Liver (tissue), 9 donors: ENCODE measurements around the gene TMEM91. TPM values are rescaled to one million over a fixed set of nuclear protein-coding genes. Genes with fewer than 3 reads are reported as not detected.

ENCODE experiments used
- DNase-seq: peaks from one replicate; pipeline ENCODE4 v3.0.0-alpha.2; 2017; ENCODE audit warnings: low spot score
- H3K27ac ChIP-seq, 2 donors: one replicate each; pipeline ENCODE4 v1.7.0; 2013; ENCODE audit warnings: inconsistent platforms in 2 of 2, low read length in 2 of 2, control low read depth in 1 of 2, low read depth in 1 of 2, mild to moderate bottlenecking in 1 of 2
- H3K27me3 ChIP-seq, 4 donors: one replicate each; pipeline versions ENCODE4 v1.6.1 to v1.7.0; 2013; ENCODE audit warnings: low read length in 3 of 4, inconsistent platforms in 1 of 4, mild to moderate bottlenecking in 1 of 4, moderate library complexity in 1 of 4; ENCODE audit not compliant: control insufficient read depth in 4 of 4, insufficient read depth in 4 of 4
- H3K36me3 ChIP-seq, 4 donors: one replicate each; pipeline versions ENCODE4 v1.6.1 to v1.7.0; 2013; ENCODE audit warnings: low read length in 3 of 4, mild to moderate bottlenecking in 3 of 4, low read depth in 1 of 4, moderate library complexity in 1 of 4; ENCODE audit not compliant: control insufficient read depth in 4 of 4, insufficient read depth in 3 of 4
- H3K4me1 ChIP-seq, 4 donors: one replicate each; pipeline versions ENCODE4 v1.6.1 to v1.7.0; 2013; ENCODE audit warnings: low read length in 3 of 4, mild to moderate bottlenecking in 3 of 4, moderate library complexity in 1 of 4; ENCODE audit not compliant: control insufficient read depth in 4 of 4, insufficient read depth in 4 of 4
- H3K4me3 ChIP-seq, 3 donors: one replicate each; pipeline versions ENCODE4 v1.6.1 to v1.7.0; 2013; ENCODE audit warnings: low read length in 3 of 3, control low read depth in 1 of 3, low read depth in 1 of 3, mild to moderate bottlenecking in 1 of 3
- H3K9ac ChIP-seq, 2 donors: one replicate each; pipeline ENCODE4 v1.7.0; 2013; ENCODE audit warnings: low read length in 2 of 2, mild to moderate bottlenecking in 2 of 2, moderate library complexity in 2 of 2, control low read depth in 1 of 2, low read depth in 1 of 2
- H3K9me3 ChIP-seq, 4 donors: one replicate each; pipeline versions ENCODE4 v1.6.1 to v1.7.0; 2013; ENCODE audit warnings: low read length in 3 of 4; ENCODE audit not compliant: control insufficient read depth in 4 of 4
- EGR1 ChIP-seq, 2 donors: IDR thresholded peaks; 2 replicates each; pipeline ENCODE4 v1.6.1; 2016 to 2018; ENCODE audit warnings: antibody characterized with exemption in 2 of 2, low read depth in 2 of 2
- FOXA1 ChIP-seq: IDR thresholded peaks from 2 replicates; pipeline ENCODE4 v1.6.1; 2016; ENCODE audit warnings: antibody characterized with exemption
- GABPA ChIP-seq, 2 donors: IDR thresholded peaks in 1 of 2; conservative IDR thresholded peaks in 1 of 2; 2 replicates each; pipeline ENCODE4 v1.6.1; 2016; ENCODE audit warnings: antibody characterized with exemption in 2 of 2, mild to moderate bottlenecking in 1 of 2, moderate library complexity in 1 of 2
- HNF4A ChIP-seq, 2 donors: conservative IDR thresholded peaks; 2 replicates each; pipeline ENCODE4 v1.6.1; 2016; ENCODE audit warnings: antibody characterized with exemption in 2 of 2, mild to moderate bottlenecking in 2 of 2
- HNF4G ChIP-seq: IDR thresholded peaks from 2 replicates; pipeline ENCODE4 v1.6.1; 2016; ENCODE audit warnings: antibody characterized with exemption
- MAX ChIP-seq: IDR thresholded peaks from 2 replicates; pipeline ENCODE4 v1.6.1; 2016; ENCODE audit warnings: antibody characterized with exemption
- NR2F2 ChIP-seq: IDR thresholded peaks from 2 replicates; pipeline ENCODE4 v1.6.1; 2016; ENCODE audit warnings: antibody characterized with exemption
- RXRA ChIP-seq, 2 donors: IDR thresholded peaks; 2 replicates each; pipeline ENCODE4 v1.6.1; 2017 to 2018; ENCODE audit warnings: antibody characterized with exemption in 2 of 2, mild to moderate bottlenecking in 1 of 2
- SP1 ChIP-seq: IDR thresholded peaks from 2 replicates; pipeline ENCODE4 v1.6.1; 2018; ENCODE audit warnings: antibody characterized with exemption, mild to moderate bottlenecking
- TAF1 ChIP-seq: conservative IDR thresholded peaks from 2 replicates; pipeline ENCODE4 v1.6.1; 2016; ENCODE audit warnings: antibody characterized with exemption, mild to moderate bottlenecking
- YY1 ChIP-seq: IDR thresholded peaks from 2 replicates; pipeline ENCODE4 v1.6.1; 2016; ENCODE audit warnings: antibody characterized with exemption, mild to moderate bottlenecking
- ZBTB33 ChIP-seq: IDR thresholded peaks from 2 replicates; pipeline ENCODE4 v1.6.1; 2016; ENCODE audit warnings: antibody characterized with exemption
- WGBS: extraction: QIAGEN DNeasy Blood & Tissue Kit; methylation state at CpG from one replicate; pipeline ENCODE4 v1.1.7; 2013; 5-methylcytosine and 5-hydroxymethylcytosine counted together
- polyA plus RNA-seq, 2 donors: library from polyadenylated mRNA; stranded (reverse) in 1 of 2; unstranded in 1 of 2; fragments of 200-250 nt in 1 of 2; fragments of >200 nt in 1 of 2; fragmentation: Nextera tagmentation in 1 of 2; extraction: Ambion mirVana in 1 of 2; gene quantifications; one replicate each; pipeline versions ENCODE4 v1.2.1 to v1.2.3, GENCODE V29; 2013 to 2015
- total RNA-seq, 2 donors: library from RNA; depleted of rRNA; stranded (reverse); fragments of >200 nt; gene quantifications; one replicate each; pipeline ENCODE4 v1.2.3, GENCODE V29; 2014
- TF ChIP-seq, protein P1 (sequence below): fragments of 150-350 bp; IDR thresholded peaks from 2 replicates; pipeline ENCODE4 v1.5.1; 2017; ENCODE audit warnings: improper control_type of control experiment, low read depth, low read length; ENCODE audit not compliant: missing input control
- TF ChIP-seq, protein P2 (sequence below): IDR thresholded peaks from 2 replicates; pipeline ENCODE4 v1.6.1; 2016; ENCODE audit warnings: antibody characterized with exemption
- donor health status: healthy.
- donor health status: healthy.
- donor health status: healthy.
- donor health status: healthy.
- donor health status: healthy.

Gene TMEM91
- total and polyA plus RNA-seq, 4 donors, result 1.6 to 4.0 (median 2.9) TPM

- TF ChIP-seq, protein P1, sequence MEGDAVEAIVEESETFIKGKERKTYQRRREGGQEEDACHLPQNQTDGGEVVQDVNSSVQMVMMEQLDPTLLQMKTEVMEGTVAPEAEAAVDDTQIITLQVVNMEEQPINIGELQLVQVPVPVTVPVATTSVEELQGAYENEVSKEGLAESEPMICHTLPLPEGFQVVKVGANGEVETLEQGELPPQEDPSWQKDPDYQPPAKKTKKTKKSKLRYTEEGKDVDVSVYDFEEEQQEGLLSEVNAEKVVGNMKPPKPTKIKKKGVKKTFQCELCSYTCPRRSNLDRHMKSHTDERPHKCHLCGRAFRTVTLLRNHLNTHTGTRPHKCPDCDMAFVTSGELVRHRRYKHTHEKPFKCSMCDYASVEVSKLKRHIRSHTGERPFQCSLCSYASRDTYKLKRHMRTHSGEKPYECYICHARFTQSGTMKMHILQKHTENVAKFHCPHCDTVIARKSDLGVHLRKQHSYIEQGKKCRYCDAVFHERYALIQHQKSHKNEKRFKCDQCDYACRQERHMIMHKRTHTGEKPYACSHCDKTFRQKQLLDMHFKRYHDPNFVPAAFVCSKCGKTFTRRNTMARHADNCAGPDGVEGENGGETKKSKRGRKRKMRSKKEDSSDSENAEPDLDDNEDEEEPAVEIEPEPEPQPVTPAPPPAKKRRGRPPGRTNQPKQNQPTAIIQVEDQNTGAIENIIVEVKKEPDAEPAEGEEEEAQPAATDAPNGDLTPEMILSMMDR, result no peak
- no peak for TF ChIP-seq HNF4G
- no peak for TF ChIP-seq YY1
- TF ChIP-seq NR2F2, result no peak
Measured at GRCh38 chr19:41384351-41384750, 8.0 kb downstream of the TMEM91 start (continued).

DNA sequence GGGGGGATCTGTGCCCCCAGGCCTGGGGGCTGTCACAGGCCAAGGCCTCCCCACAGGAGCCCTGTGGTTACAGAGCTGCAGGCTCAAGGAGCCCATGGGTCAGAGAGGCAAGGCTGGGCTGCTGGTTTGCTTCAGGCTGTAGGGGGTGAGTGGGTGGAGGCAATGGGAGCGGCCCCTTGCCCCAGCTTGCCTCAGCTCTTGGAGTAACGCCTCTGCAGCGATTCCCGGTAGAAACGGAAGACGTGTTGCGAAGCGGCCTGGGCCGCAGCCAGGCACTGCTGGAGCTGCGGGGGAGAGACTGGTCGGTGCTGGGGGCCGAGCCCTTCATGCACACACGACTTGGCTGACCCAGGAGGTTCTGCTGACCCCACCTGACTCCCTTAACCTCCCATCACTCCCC lies 10.1 kb downstream of the TMEM91 start:
- TF ChIP-seq MAX (no peak), HNF4G (no peak), EGR1 (IDR thresholded peaks at IDR 0.05; ENCODE audit: low read depth in 2 of 2) (no peak), RXRA (IDR thresholded peaks at IDR 0.05) (no peak), GABPA (IDR thresholded peaks at IDR 0.05 in 1 of 2, conservative IDR thresholded peaks at IDR 0.05 in 1 of 2) (no peak), ZBTB33 (no peak), SP1 (no peak), FOXA1 (no peak), NR2F2 (no peak)
- TF ChIP-seq, protein P2, sequence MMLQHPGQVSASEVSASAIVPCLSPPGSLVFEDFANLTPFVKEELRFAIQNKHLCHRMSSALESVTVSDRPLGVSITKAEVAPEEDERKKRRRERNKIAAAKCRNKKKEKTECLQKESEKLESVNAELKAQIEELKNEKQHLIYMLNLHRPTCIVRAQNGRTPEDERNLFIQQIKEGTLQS, result no peak
- H3K9me3 ChIP-seq, result no peaks in the 10 kb centered on the region
- no peak overlapping the region for H3K9ac ChIP-seq
- no peak overlapping the region for H3K4me3 ChIP-seq
- no peak for DNase-seq
- H3K36me3 ChIP-seq, result peaks cover 9 to 42% (median 23%) of the 10 kb centered on the region in 4 donors
- H3K27me3 ChIP-seq, result no peaks in the 10 kb centered on the region
- no peak overlapping the region for H3K27ac ChIP-seq
- H3K4me1 ChIP-seq, result no peaks in the 10 kb centered on the region
- WGBS, result 91% methylated on average over 13 of the region's 13 CpGs

DNA sequence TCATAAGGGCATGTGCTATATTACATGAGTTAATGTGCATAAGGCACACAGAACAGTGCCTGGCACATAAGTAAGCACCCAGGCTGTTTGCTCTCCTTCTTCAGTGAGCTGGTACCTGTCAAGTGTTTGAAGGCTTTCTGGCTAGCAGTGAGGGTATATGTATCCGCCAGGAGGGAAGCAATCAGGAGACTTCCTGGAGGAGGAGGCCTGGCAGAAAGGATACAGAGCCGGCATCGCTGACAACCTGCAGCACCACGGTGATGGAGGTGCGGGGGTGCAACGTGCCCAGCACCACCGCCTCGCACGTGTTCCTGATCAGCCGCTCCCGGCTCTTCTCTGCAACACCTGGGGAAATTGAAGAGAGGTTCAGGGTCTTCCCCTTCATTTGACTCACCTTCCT lies 15.3 kb downstream of the TMEM91 start:
- Histone ChIP-seq H3K4me3 (no peak overlapping the region), H3K4me1 (peaks cover 0 to 12% (median 3%) of the 10 kb centered on the region in 4 donors), H3K27ac (no peak overlapping the region), H3K36me3 (peaks cover 8 to 45% (median 25%) of the 10 kb centered on the region in 4 donors), H3K9ac (no peak overlapping the region), H3K9me3 (no peaks in the 10 kb centered on the region), H3K27me3 (no peaks in the 10 kb centered on the region)
- 97% methylated on average over 11 of the region's 11 CpGs for WGBS
- TF ChIP-seq TAF1 (no peak), SP1 (no peak), HNF4A (conservative IDR thresholded peaks at IDR 0.05) (no peak)
- DNase-seq, result no peak
